KG1 (cell line): ENCODE measurements around the gene RBM22.

Source experiments
- DNase-seq: peaks from one replicate; lab custom pipeline; 2025; lab: John Stamatoyannopoulos, UW

Gene RBM22

DNA sequence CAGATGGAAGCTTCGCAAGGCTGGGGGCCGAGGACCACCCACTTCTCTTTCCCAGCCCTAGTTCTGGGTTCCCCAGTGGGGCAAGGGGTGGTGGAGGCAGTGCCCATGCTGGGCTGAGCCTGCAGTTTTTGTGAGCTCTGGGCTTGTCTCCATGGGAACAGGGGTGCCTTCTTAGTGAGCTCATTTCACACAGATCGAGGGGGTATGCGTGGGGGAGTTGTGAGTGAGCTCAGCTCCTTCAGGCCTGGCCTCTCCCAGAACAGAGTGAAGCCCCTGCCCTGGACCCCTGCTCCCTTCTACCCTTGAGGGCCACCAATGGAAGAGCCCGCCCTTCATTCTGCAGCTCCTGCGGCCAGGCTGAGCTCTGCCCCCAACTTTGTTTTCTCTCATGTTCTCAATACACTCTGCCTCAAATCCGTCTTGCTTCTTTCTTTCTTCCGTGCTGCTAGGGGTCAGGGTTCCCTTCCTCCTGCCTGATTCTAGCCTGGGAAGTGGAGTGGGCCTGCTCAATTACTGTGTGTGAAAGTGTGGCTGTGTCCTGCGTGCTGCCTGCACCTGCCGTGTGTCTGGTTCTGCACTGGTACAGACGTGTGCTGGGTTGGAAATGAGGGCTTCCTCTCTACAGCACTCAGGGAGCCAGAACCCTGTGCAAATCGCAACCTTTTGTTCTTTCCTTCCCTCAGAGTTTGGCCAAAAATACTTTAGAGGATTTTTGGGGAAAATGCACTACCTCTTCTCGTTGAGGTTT, 48.8 kb downstream of the RBM22 start:
- no peak for DNase-seq

GRCh38 chr5:150651382-150651781, 49.5 kb downstream of the RBM22 start:
- DNase-seq = no peak

DNA sequence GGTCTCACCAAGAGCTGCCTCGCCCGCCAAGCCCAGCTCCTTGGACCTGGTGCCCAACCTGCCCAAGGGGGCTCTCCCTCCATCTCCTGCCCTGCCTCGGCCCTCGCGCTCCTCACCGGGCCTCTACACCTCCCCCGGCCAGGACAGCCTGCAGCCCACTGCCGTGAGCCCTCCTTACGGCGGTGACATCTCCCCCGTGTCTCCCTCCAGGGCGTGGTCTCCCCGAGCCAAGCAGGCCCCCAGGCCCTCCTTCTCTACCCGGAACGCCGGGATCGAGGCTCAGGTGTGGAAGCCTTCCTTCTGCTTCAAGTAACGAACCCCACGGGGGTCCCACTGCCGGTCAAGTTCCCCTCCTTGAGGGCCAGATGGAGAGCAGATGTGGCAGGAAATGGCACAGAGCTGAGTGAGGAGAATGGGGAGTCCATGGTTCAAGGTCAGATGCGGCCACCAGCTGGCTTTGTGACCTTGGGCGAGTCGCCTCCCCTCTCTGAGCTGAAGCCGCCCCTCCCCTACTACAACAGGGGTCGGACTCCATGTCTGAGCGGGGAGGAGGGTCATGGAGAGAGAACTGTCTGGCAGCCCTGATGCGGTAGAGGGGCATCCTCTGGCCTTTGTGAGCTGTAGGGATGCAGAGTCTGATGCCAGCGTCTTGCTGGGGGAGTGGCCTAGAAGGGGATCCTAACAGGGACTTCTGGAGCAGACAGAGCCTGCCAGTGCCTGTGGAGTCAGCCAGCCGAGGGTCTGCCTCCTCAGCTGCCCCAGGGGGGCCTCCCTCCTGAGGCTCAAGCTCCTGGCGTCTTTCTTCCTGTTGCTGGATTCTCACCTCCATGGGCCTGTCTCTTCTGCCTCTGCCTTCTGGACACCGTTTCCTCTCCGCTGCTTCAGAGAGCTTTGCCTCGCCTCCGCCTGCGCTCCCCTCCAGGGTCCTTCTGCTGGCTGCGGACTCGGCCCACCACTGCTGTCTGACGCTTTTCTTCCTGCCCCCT, 50.5 kb downstream of the RBM22 start:
- no peak for DNase-seq

- no peak for DNase-seq
Measured at GRCh38 chr5:150649108-150650020, 51.5 kb downstream of the RBM22 start.

GRCh38 chr5:150648294-150649107, 52.4 kb downstream of the RBM22 start:
- DNase-seq = no peak

- DNase-seq = no peak
Measured at GRCh38 chr5:150647275-150648251, 53.3 kb downstream of the RBM22 start.

DNA sequence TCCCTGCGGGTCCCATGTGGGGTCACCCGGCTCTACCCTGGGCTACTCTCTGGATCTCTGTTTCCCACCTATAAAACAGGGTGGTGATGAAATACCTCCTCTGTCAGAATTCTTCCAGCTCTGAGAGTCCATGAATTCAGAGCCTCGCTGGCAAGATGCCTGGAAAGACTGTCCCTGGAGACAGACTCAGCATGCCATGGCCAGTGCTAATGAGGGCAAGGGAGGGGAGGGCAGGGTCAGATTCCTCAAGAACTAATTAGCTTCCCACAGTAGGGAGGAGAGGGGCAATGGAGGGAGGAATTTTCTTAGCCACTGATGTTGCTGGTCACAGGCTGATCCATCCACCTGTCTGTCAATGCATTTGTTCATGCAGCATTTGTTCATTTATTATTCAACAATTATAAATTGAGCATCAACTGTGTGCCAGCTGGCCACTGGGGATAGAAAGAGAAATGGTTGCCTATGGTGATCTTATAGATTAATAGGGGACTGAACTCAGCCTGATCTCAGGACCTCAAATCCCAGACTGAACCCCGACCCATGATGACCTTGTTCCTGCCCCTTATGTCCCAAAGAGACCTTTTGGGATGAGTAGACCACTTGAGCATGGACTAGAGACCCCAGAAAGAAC, 55.7 kb downstream of the RBM22 start:
- DNase-seq = no peak

DNA sequence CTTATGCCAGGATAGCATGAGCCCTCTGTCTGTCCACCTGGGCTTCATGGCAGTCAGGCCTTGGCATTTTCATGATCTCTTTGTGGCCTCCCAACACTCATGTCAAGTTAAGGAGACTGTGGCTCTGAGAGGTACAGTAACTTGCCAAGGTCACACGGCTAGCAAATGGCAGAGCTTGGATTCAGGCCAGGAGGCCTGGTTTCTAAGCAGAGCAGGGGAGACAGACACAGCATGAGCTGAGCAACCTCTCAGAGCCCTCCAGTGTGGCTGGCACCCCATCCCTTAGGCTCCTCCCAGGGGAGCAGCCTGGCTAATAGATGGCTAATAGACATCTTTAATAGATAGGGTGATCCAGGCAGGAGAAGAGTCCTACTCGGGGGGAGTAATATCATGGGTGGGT, 56.3 kb downstream of the RBM22 start:
- DNase-seq = no peak

- DNase-seq = no peak
Measured at GRCh38 chr5:150644058-150644457, 56.8 kb downstream of the RBM22 start.

- DNase-seq = no peak
Measured at GRCh38 chr5:150642991-150643710, 57.7 kb downstream of the RBM22 start.

DNA sequence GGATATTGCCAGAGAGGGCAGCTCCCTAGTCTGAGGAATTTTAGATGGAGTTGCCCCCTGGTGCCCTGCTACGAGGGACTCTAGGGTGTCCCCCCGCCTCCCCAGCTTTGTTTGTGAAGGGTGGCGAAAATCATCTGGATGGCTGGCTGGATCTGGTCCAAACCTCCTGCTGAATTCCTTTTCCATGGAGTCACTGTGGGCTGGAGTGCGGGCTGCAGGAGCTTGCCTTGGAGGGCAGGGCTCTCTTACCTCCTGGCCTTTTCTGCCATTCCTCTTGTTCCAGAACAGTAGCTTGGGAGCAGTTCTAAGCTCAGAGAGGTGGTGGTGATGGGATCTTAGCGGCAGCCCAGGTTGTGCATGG, 58.3 kb downstream of the RBM22 start:
- DNase-seq = no peak

- DNase-seq = no peak
Measured at GRCh38 chr5:150641824-150642566, 58.9 kb downstream of the RBM22 start.

DNA sequence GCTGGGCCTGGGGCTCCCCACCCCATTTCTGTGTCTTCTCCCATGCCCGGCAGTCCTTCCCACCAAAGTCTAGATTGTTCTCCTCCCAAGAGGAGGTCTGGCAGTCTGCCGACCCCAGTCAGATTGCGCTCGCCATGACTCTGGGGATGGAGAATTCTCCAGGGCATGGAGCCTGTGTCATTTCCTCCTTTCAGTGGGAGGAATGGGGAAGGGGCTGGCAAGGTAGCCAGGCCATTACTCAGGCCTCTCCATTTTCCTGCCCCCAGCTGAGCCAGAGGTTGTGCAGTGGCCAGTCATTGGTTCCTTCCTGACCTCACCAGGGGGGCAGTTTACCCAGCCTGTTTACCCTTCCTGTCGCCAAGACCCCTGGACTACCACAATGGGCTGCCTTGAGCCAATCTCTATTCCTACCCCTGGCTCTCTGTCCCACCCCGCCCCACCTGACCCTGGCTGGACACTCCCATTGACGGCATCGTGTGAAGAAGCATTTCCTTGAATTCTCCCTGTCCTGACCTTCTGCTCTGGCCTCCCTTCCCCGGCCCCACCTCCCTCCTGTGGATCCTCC, 59.8 kb downstream of the RBM22 start:
- no peak for DNase-seq
